ENCODE results near the gene APOE. TPM values are rescaled to one million over a fixed set of nuclear protein-coding genes. Genes with fewer than 3 reads are reported as not detected.

The APOE gene
- total and polyA plus RNA-seq, 2 of the 13 experiments (the other 11 are each of a cell fraction or from before 2014, with no cell fraction given): 1,328 to 1,470 TPM

GRCh38 chr19:44890366-44891015 lies 15.1 kb upstream of the APOE start (continued):
- TF ChIP-seq, protein P1, sequence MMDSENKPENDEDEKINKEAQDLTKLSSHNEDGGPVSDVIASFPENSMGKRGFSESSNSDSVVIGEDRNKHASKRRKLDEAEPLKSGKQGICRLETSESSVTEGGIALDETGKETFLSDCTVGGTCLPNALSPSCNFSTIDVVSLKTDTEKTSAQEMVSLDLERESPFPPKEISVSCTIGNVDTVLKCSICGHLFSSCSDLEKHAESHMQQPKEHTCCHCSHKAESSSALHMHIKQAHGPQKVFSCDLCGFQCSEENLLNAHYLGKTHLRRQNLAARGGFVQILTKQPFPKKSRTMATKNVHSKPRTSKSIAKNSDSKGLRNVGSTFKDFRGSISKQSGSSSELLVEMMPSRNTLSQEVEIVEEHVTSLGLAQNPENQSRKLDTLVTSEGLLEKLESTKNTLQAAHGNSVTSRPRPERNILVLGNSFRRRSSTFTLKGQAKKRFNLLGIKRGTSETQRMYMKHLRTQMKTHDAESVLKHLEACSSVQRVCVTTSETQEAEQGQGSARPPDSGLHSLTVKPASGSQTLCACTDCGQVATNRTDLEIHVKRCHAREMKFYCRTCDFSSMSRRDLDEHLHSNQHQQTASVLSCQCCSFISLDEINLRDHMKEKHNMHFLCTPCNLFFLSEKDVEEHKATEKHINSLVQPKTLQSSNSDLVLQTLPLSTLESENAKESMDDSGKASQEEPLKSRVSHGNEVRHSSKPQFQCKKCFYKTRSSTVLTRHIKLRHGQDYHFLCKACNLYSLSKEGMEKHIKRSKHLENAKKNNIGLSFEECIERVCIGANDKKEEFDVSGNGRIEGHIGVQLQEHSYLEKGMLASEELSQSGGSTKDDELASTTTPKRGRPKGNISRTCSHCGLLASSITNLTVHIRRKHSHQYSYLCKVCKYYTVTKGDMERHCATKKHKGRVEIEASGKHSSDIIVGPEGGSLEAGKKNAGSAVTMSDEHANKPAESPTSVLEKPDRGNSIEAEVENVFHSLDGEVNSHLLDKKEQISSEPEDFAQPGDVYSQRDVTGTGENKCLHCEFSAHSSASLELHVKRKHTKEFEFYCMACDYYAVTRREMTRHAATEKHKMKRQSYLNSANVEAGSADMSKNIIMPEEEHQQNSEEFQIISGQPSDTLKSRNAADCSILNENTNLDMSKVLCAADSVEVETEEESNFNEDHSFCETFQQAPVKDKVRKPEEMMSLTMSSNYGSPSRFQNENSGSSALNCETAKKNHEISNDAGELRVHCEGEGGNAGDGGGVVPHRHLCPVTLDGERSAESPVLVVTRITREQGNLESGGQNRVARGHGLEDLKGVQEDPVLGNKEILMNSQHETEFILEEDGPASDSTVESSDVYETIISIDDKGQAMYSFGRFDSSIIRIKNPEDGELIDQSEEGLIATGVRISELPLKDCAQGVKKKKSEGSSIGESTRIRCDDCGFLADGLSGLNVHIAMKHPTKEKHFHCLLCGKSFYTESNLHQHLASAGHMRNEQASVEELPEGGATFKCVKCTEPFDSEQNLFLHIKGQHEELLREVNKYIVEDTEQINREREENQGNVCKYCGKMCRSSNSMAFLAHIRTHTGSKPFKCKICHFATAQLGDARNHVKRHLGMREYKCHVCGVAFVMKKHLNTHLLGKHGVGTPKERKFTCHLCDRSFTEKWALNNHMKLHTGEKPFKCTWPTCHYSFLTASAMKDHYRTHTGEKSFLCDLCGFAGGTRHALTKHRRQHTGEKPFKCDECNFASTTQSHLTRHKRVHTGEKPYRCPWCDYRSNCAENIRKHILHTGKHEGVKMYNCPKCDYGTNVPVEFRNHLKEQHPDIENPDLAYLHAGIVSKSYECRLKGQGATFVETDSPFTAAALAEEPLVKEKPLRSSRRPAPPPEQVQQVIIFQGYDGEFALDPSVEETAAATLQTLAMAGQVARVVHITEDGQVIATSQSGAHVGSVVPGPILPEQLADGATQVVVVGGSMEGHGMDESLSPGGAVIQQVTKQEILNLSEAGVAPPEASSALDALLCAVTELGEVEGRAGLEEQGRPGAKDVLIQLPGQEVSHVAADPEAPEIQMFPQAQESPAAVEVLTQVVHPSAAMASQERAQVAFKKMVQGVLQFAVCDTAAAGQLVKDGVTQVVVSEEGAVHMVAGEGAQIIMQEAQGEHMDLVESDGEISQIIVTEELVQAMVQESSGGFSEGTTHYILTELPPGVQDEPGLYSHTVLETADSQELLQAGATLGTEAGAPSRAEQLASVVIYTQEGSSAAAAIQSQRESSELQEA (CRISPR knock-in tag; IDR thresholded peaks at IDR 0.05; ENCODE audit: not compliant biosample characterization): no peak
- TF ChIP-seq STAT5B (CRISPR knock-in tag; IDR thresholded peaks at IDR 0.05) (no peak), FIP1L1 (IDR thresholded peaks at IDR 0.05; ENCODE audit: borderline replicate concordance, insufficient read depth, low read depth, low read length) (no peak), ZNF569 (CRISPR knock-in tag; IDR thresholded peaks at IDR 0.05; ENCODE audit: borderline replicate concordance) (no peak), CREB1 (IDR thresholded peaks at IDR 0.05) (peak; percentile 74), CREB1 (CRISPR knock-in tag; IDR thresholded peaks at IDR 0.05) (peak; percentile 90), CC2D1A (CRISPR knock-in tag; IDR thresholded peaks at IDR 0.05) (no peak), NKX3-1 (CRISPR knock-in tag; IDR thresholded peaks at IDR 0.05) (no peak), NCOR1 (IDR thresholded peaks at IDR 0.05; ENCODE audit: borderline replicate concordance, low read length) (peak; percentile 4; the same call in 1 of the 2 replicates), ATF7-NPFF (CRISPR knock-in tag; IDR thresholded peaks at IDR 0.05; ENCODE audit: low read depth) (no peak; the same call in 1 of the 2 replicates), ZBTB38 (CRISPR knock-in tag; IDR thresholded peaks at IDR 0.05) (no peak; the same call in 1 of the 2 replicates), AGO1 (IDR thresholded peaks at IDR 0.05; ENCODE audit: low read depth, low read length, poor library complexity, severe bottlenecking) (no peak), ZSCAN20 (CRISPR knock-in tag; IDR thresholded peaks at IDR 0.05; ENCODE audit: borderline replicate concordance) (no peak), ZNF33B (CRISPR knock-in tag; IDR thresholded peaks at IDR 0.05) (no peak), GLI4 (CRISPR knock-in tag; IDR thresholded peaks at IDR 0.05; ENCODE audit: borderline replicate concordance) (no peak), FOXM1 (CRISPR knock-in tag; IDR thresholded peaks at IDR 0.05) (no peak), KLF13 (CRISPR knock-in tag; IDR thresholded peaks at IDR 0.05) (no peak), ZNF607 (CRISPR knock-in tag; IDR thresholded peaks at IDR 0.05; ENCODE audit: borderline replicate concordance) (no peak), NFE2 (CRISPR knock-in tag; IDR thresholded peaks at IDR 0.05) (no peak), ZNF205 (CRISPR knock-in tag; IDR thresholded peaks at IDR 0.05) (peak; percentile 47; the same call in 1 of the 2 replicates), ZNF484 (CRISPR knock-in tag; IDR thresholded peaks at IDR 0.05; ENCODE audit: borderline replicate concordance, low read depth) (no peak), ZNF580 (CRISPR knock-in tag; IDR thresholded peaks at IDR 0.05; ENCODE audit: borderline replicate concordance, low read depth) (peak; percentile 58; the same call in 1 of the 2 replicates), CEBPB (IDR thresholded peaks at IDR 0.05; ENCODE audit: borderline replicate concordance, low read depth, low read length) (no peak), SRY (CRISPR knock-in tag; IDR thresholded peaks at IDR 0.05) (no peak)

Data from HepG2 (cell line).